ENCODE results near the gene NOVA1.

NOVA1 gene

DNA sequence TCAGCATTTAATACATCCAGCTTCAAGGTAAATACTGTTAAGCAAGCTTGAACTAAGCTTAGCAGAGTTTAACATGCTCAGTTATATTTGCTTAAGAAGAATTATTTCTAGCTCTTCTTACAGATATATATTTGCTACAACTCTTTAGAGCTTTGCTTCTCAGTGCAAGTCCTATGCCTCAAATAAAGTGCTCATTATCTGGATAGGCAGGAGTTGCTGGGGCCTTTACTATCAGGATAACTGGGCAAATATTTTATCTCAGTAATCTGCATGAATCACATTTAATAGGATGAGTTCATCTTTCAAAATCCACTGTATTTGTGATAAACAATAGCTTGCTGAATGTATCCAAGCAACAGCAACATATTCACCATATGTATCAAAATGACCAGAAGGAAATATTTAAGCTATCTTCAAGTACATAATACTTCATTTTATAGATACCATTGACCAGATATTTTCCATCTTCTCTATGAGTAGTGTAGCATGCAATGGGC lies 187.6 kb downstream of the NOVA1 start:
- Histone ChIP-seq H3K4me3 (ENCODE audit: low read length in 2 of 2) (no peak overlapping the region), H3K9ac (ENCODE audit: low read length in 2 of 2) (no peak overlapping the region), H3K9me3 (ENCODE audit: control insufficient read depth in 2 of 2, low read length in 2 of 2) (no peaks in the 10 kb centered on the region), H3K27me3 (ENCODE audit: control insufficient read depth in 1 of 2, insufficient read depth in 2 of 2, low read length in 2 of 2) (no peaks in the 10 kb centered on the region), H3K4me1 (ENCODE audit: control insufficient read depth, insufficient read depth, low read length) (no peaks in the 10 kb centered on the region), H3K36me3 (ENCODE audit: control insufficient read depth in 2 of 2, insufficient read depth in 2 of 2, low read length in 2 of 2) (no peaks in the 10 kb centered on the region), H3K27ac (ENCODE audit: low read length) (no peak overlapping the region)

DNA sequence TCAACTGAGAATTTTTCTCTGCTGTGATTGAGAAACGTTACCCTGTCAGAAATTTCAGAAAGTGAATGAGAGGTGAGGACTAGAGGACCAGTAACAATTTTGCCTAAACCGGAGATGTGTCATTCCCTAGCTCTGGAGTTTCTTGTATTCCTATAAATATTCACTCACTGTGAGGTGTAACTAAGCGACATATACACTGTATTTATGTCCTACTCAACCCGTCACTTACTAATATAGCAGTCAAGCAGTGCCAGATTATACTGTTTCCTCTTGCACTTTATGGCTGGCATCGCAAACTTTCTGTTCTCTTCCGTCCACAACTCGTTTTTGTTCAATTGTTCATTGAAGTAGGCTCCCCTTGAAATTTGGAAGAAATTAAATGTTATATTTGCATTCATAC lies 192.9 kb downstream of the NOVA1 start:
- Histone ChIP-seq H3K27ac (ENCODE audit: low read length) (no peak overlapping the region), H3K36me3 (ENCODE audit: control insufficient read depth in 2 of 2, insufficient read depth in 2 of 2, low read length in 2 of 2) (no peaks in the 10 kb centered on the region), H3K9ac (ENCODE audit: low read length in 2 of 2) (no peak overlapping the region), H3K4me1 (ENCODE audit: control insufficient read depth, insufficient read depth, low read length) (no peaks in the 10 kb centered on the region), H3K9me3 (ENCODE audit: control insufficient read depth in 2 of 2, low read length in 2 of 2) (no peaks in the 10 kb centered on the region), H3K27me3 (ENCODE audit: control insufficient read depth in 1 of 2, insufficient read depth in 2 of 2, low read length in 2 of 2) (no peaks in the 10 kb centered on the region), H3K4me3 (ENCODE audit: low read length in 2 of 2) (no peak overlapping the region)

DNA sequence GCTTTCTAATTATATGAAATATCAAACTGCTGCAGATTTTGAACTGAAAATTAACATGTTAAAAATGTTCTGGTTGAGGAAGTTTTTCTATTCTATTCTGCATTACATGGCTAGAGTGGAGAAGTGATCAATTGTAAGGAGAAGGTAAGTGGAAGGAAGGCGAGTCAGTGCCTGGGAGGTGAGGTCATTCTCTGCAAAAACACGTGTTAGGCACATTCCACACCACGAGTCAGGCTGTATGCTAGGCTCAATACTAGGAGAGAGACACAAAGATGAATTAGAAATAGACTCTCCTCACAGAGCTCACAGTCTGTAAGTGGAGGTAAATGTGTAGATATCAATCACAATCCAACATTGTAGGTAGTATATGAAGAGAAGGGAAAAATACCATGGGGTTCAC lies 194.1 kb downstream of the NOVA1 start:
- Histone ChIP-seq H3K27me3 (ENCODE audit: control insufficient read depth in 1 of 2, insufficient read depth in 2 of 2, low read length in 2 of 2) (no peaks in the 10 kb centered on the region), H3K4me1 (ENCODE audit: control insufficient read depth, insufficient read depth, low read length) (no peaks in the 10 kb centered on the region), H3K27ac (ENCODE audit: low read length) (no peak overlapping the region), H3K4me3 (ENCODE audit: low read length in 2 of 2) (no peak overlapping the region), H3K36me3 (ENCODE audit: control insufficient read depth in 2 of 2, insufficient read depth in 2 of 2, low read length in 2 of 2) (no peaks in the 10 kb centered on the region), H3K9ac (ENCODE audit: low read length in 2 of 2) (no peak overlapping the region), H3K9me3 (ENCODE audit: control insufficient read depth in 2 of 2, low read length in 2 of 2) (no peaks in the 10 kb centered on the region)

DNA sequence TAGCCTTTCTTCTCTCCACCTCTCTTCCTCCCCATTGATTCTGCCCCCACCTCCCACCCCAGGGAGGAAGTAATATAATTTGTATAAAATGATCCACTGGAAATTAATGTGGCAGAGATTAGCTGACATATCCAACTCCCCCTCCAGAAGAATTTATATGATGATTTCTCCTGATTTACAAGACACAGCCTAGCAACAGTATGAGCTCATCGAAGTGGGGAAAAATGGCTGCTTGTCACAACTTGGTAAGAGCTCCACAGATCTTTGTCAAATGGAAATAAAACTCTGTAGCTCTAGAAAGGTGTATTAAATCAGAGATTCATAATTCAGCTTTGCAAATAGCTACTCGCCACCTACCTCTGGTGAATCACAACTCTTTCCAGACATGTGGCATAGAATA lies 195.7 kb downstream of the NOVA1 start:
- no peaks in the 10 kb centered on the region for H3K27me3 ChIP-seq (ENCODE audit: control insufficient read depth in 1 of 2, insufficient read depth in 2 of 2, low read length in 2 of 2)
- H3K9ac ChIP-seq (ENCODE audit: low read length in 2 of 2), result no peak overlapping the region
- no peaks in the 10 kb centered on the region for H3K9me3 ChIP-seq (ENCODE audit: control insufficient read depth in 2 of 2, low read length in 2 of 2)
- no peak overlapping the region for H3K27ac ChIP-seq (ENCODE audit: low read length)
- H3K4me1 ChIP-seq (ENCODE audit: control insufficient read depth, insufficient read depth, low read length), result no peaks in the 10 kb centered on the region
- H3K4me3 ChIP-seq (ENCODE audit: low read length in 2 of 2), result no peak overlapping the region
- no peaks in the 10 kb centered on the region for H3K36me3 ChIP-seq (ENCODE audit: control insufficient read depth in 2 of 2, insufficient read depth in 2 of 2, low read length in 2 of 2)

DNA sequence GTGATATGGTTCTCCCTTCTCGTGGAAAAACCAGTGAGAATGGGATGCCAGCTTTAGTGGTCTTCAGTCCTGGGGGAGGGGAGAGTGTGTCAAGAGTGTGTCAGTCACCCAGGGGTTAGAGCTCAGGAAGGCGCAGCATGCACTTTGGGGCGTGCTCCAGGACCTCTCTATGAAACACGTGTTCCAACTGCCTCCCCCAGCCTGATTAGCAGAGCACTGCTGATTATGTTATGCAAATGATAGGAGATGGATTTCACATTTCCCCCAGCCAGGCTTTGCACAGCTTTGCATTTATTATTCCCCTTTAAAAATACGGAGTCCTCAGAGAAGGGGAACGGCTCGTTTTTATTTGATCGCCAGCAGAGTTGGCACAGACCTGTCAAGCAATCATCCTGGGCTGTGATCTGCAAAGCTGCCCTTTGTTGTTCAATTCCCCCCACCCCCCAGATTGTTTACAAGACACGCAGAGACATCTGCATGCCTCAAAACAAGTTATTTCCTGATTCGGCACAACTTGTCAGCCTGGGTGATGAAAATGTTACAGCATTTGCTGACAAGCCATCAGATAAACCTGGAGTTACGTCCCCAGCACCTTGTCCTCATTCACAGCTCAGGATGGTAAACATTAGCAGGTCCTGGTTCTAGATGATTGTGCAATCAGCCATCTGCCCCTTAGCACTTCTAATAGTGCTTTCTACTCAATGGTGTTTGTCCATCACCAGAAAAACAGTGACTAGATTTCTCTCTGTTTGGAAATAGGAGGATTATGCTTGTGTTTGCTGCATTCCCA lies 196.5 kb downstream of the NOVA1 start:
- Histone ChIP-seq H3K9ac (ENCODE audit: low read length in 2 of 2) (no peak overlapping the region), H3K4me3 (ENCODE audit: low read length in 2 of 2) (no peak overlapping the region), H3K9me3 (ENCODE audit: control insufficient read depth in 2 of 2, low read length in 2 of 2) (no peaks in the 10 kb centered on the region), H3K36me3 (ENCODE audit: control insufficient read depth in 2 of 2, insufficient read depth in 2 of 2, low read length in 2 of 2) (no peaks in the 10 kb centered on the region), H3K27me3 (ENCODE audit: control insufficient read depth in 1 of 2, insufficient read depth in 2 of 2, low read length in 2 of 2) (no peaks in the 10 kb centered on the region), H3K27ac (ENCODE audit: low read length) (no peak overlapping the region), H3K4me1 (ENCODE audit: control insufficient read depth, insufficient read depth, low read length) (no peaks in the 10 kb centered on the region)

DNA sequence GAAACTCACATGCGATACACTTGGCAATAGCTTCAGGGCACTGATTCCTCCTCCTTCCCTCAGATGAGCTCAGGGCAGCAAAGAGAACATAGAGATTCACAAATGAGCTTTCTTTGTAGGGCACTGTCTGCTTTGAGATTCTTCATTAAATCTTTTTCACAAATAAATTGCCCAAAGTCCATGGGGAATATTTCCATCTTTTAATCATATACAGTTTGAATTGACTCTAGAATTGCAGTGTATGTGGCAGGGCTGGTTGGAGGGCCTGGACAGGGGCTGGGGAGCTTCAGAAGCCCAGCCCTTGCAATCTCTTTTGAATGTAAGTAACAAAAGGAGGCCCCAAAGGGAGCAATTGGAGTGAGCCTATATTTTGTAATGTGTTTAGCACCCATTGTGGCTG lies 197.5 kb downstream of the NOVA1 start:
- Histone ChIP-seq H3K27me3 (ENCODE audit: control insufficient read depth in 1 of 2, insufficient read depth in 2 of 2, low read length in 2 of 2) (no peaks in the 10 kb centered on the region), H3K36me3 (ENCODE audit: control insufficient read depth in 2 of 2, insufficient read depth in 2 of 2, low read length in 2 of 2) (no peaks in the 10 kb centered on the region), H3K9me3 (ENCODE audit: control insufficient read depth in 2 of 2, low read length in 2 of 2) (no peaks in the 10 kb centered on the region), H3K4me1 (ENCODE audit: control insufficient read depth, insufficient read depth, low read length) (no peaks in the 10 kb centered on the region), H3K27ac (ENCODE audit: low read length) (no peak overlapping the region), H3K9ac (ENCODE audit: low read length in 2 of 2) (no peak overlapping the region), H3K4me3 (ENCODE audit: low read length in 2 of 2) (no peak overlapping the region)

DNA sequence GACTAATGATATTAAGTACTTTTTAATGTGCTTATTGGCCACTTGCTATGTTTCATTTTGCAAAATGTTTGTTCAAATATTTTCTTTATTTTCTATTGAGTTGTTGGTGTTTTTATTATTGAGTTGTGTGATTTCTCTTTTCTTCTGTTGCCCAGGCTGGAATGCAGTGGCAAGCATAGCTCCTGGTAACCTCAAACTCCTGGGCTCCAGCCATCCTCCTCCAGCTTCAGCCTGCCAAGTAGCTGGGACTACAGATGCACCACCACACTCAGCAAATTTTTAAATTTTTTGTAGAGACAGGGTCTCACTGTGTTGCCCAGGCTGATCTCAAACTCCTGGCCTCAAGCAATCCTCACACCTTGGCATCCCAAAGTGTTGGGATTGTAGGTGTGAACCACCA lies 199.2 kb downstream of the NOVA1 start:
- H3K9ac ChIP-seq (ENCODE audit: low read length in 2 of 2), result no peak overlapping the region
- H3K4me1 ChIP-seq (ENCODE audit: control insufficient read depth, insufficient read depth, low read length), result no peaks in the 10 kb centered on the region
- no peak overlapping the region for H3K27ac ChIP-seq (ENCODE audit: low read length)
- no peaks in the 10 kb centered on the region for H3K27me3 ChIP-seq (ENCODE audit: control insufficient read depth in 1 of 2, insufficient read depth in 2 of 2, low read length in 2 of 2)
- no peaks in the 10 kb centered on the region for H3K9me3 ChIP-seq (ENCODE audit: control insufficient read depth in 2 of 2, low read length in 2 of 2)
- H3K4me3 ChIP-seq (ENCODE audit: low read length in 2 of 2), result no peak overlapping the region
- H3K36me3 ChIP-seq (ENCODE audit: control insufficient read depth in 2 of 2, insufficient read depth in 2 of 2, low read length in 2 of 2), result no peaks in the 10 kb centered on the region

Data from stomach smooth muscle (tissue), 2 donors.